ENCODE data around the gene AK1.

AK1 gene

DNA sequence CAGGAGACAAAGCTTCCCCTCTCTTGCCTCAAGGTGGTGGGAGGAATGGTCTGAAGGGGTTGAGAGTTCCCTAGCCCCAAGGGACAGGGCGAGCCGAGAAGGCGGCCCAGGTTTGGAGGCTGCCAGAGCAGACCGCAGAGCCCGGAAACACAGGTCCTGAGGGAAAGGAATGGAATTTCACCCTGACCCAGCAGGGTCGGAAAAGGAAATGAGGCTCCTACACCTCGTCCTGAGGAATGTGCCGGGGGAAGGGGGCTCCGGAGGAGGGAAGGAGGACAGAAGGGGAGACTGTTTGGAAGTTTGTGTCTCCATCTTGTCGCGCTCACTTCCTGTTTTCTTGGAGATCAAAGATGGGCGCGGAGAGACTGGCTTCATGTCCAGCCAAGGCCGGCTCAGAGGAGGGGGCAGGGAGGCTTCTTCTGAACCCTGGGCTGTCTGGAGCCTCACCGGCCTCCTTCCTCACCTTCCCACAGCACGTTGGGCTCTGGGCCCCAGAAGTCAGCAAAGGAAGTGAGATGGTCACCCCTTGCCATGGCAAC lies 32.6 kb downstream of the AK1 start:
- Histone ChIP-seq H4K20me1 (ENCODE audit: insufficient read depth, low read length, poor library complexity, severe bottlenecking) (no peaks in the 10 kb centered on the region), H2AFZ (ENCODE audit: low read length) (no peak overlapping the region), H3K27me3 (ENCODE audit: insufficient read depth, low read length, poor library complexity, severe bottlenecking) (no peaks in the 10 kb centered on the region), H3K4me3 (ENCODE audit: low read length, poor library complexity, severe bottlenecking) (no peak overlapping the region), H3K4me1 (ENCODE audit: insufficient read depth, low read length, poor library complexity, severe bottlenecking) (no peaks in the 10 kb centered on the region), H3K79me2 (ENCODE audit: insufficient read depth, low read length) (no peaks in the 10 kb centered on the region), H3K9me3 (ENCODE audit: insufficient read depth, low read depth, low read length) (no peaks in the 10 kb centered on the region; the same call in 1 of the 2 replicates), H3F3A (ENCODE audit: low read depth) (no peaks in the 10 kb centered on the region), H3K9me2 (replicated peaks; ENCODE audit: low read depth, low read length) (no peaks in the 10 kb centered on the region), H3K36me3 (ENCODE audit: insufficient read depth, low read length) (no peaks in the 10 kb centered on the region), H3K9ac (ENCODE audit: low read depth, low read length, poor library complexity, severe bottlenecking) (no peak overlapping the region), H3K4me2 (ENCODE audit: low read depth, low read length, poor library complexity, severe bottlenecking) (no peak overlapping the region)
- no peak for TF ChIP-seq EZH2phosphoT487 (IDR thresholded peaks at IDR 0.05; ENCODE audit: borderline replicate concordance)
- TF ChIP-seq, protein P1, sequence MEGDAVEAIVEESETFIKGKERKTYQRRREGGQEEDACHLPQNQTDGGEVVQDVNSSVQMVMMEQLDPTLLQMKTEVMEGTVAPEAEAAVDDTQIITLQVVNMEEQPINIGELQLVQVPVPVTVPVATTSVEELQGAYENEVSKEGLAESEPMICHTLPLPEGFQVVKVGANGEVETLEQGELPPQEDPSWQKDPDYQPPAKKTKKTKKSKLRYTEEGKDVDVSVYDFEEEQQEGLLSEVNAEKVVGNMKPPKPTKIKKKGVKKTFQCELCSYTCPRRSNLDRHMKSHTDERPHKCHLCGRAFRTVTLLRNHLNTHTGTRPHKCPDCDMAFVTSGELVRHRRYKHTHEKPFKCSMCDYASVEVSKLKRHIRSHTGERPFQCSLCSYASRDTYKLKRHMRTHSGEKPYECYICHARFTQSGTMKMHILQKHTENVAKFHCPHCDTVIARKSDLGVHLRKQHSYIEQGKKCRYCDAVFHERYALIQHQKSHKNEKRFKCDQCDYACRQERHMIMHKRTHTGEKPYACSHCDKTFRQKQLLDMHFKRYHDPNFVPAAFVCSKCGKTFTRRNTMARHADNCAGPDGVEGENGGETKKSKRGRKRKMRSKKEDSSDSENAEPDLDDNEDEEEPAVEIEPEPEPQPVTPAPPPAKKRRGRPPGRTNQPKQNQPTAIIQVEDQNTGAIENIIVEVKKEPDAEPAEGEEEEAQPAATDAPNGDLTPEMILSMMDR (conservative IDR thresholded peaks at IDR 0.05; ENCODE audit: low read length): no peak

DNA sequence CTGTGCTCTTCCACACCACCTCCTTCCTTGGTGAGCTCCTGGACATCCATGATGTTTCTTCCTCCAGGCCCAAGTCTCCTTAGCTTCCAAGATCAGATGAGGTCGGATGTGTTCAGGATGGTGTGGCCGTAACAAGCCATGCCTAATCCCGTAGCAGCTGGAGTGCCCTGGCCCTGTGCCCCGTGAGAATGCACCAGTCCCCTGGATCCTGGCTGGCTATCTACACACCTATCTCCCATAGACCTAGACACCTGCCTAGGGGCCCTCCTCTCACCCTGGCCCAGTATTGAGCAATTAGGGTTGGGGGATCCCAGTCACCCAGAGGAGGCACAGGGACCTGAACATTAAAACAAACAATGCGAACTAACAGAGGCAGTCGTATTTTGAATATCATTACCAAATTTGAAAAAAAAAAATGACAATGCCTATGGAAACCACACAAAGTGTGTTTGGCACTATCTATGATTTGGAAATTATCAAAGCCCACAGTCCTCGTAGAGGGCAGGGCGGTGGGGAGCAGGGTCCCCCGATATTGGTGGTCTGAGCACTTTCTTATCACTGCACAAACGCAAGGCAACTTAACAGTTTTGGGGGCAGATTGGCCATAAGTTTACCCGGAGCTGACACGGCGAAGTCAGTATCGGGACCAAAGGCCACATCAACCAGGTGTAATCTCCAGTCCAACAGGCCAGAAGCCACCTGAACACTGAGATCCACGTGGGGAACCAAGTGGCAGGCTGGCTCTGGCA lies 36.2 kb downstream of the AK1 start:
- Histone ChIP-seq H3K9me3 (ENCODE audit: insufficient read depth, low read depth, low read length) (no peaks in the 10 kb centered on the region), H3K27me3 (ENCODE audit: insufficient read depth, low read length, poor library complexity, severe bottlenecking) (no peaks in the 10 kb centered on the region), H4K20me1 (ENCODE audit: insufficient read depth, low read length, poor library complexity, severe bottlenecking) (no peaks in the 10 kb centered on the region), H3K79me2 (ENCODE audit: insufficient read depth, low read length) (no peaks in the 10 kb centered on the region), H3K36me3 (ENCODE audit: insufficient read depth, low read length) (no peaks in the 10 kb centered on the region), H3K4me2 (ENCODE audit: low read depth, low read length, poor library complexity, severe bottlenecking) (no peak overlapping the region), H3K9ac (ENCODE audit: low read depth, low read length, poor library complexity, severe bottlenecking) (no peak overlapping the region), H3K4me3 (ENCODE audit: low read length, poor library complexity, severe bottlenecking) (no peak overlapping the region), H3K9me2 (replicated peaks; ENCODE audit: low read depth, low read length) (no peaks in the 10 kb centered on the region), H3F3A (ENCODE audit: low read depth) (no peaks in the 10 kb centered on the region), H3K4me1 (ENCODE audit: insufficient read depth, low read length, poor library complexity, severe bottlenecking) (peaks cover 3% of the 10 kb centered on the region), H2AFZ (ENCODE audit: low read length) (no peak overlapping the region)
- TF ChIP-seq EZH2phosphoT487 (IDR thresholded peaks at IDR 0.05; ENCODE audit: borderline replicate concordance): no peak
- TF ChIP-seq, protein P1 (conservative IDR thresholded peaks at IDR 0.05; ENCODE audit: low read length): no peak

- Histone ChIP-seq H3K79me2 (ENCODE audit: insufficient read depth, low read length) (no peaks in the 10 kb centered on the region), H3K4me3 (ENCODE audit: low read length, poor library complexity, severe bottlenecking) (no peak overlapping the region), H3K4me1 (ENCODE audit: insufficient read depth, low read length, poor library complexity, severe bottlenecking) (peaks cover 11% of the 10 kb centered on the region), H3K9me2 (replicated peaks; ENCODE audit: low read depth, low read length) (no peaks in the 10 kb centered on the region), H3K36me3 (ENCODE audit: insufficient read depth, low read length) (no peaks in the 10 kb centered on the region), H3K4me2 (ENCODE audit: low read depth, low read length, poor library complexity, severe bottlenecking) (no peak overlapping the region), H3K27me3 (ENCODE audit: insufficient read depth, low read length, poor library complexity, severe bottlenecking) (no peaks in the 10 kb centered on the region), H3K9ac (ENCODE audit: low read depth, low read length, poor library complexity, severe bottlenecking) (no peak overlapping the region), H3K9me3 (ENCODE audit: insufficient read depth, low read depth, low read length) (no peaks in the 10 kb centered on the region), H4K20me1 (ENCODE audit: insufficient read depth, low read length, poor library complexity, severe bottlenecking) (no peaks in the 10 kb centered on the region), H3F3A (ENCODE audit: low read depth) (no peaks in the 10 kb centered on the region), H2AFZ (ENCODE audit: low read length) (no peak overlapping the region)
- TF ChIP-seq, protein P1 (conservative IDR thresholded peaks at IDR 0.05; ENCODE audit: low read length): no peak
- TF ChIP-seq EZH2phosphoT487 (IDR thresholded peaks at IDR 0.05; ENCODE audit: borderline replicate concordance): no peak
Measured at GRCh38 chr9:127838375-127839078, 38.9 kb downstream of the AK1 start.

Data from Loucy (cell line).